ENCODE measurements around the gene TRAPPC3L. TPM values are rescaled to one million over a fixed set of nuclear protein-coding genes. Genes with fewer than 3 reads are reported as not detected.

Gene TRAPPC3L
- total RNA-seq, 2 experiments from 2014 or later: not detected

- H3K4me3 ChIP-seq (ENCODE audit: low read length): no peak overlapping the region
- POLR2A ChIA-PET: interaction anchor here (1.0 kb wide), 1 partner anchor 10 kb away, joined by 4 read pairs; no protein-coding TSS in a partner anchor
- peaks cover 0 to 3% of the 10 kb centered on the region in 2 experiments for H3K9me3 ChIP-seq (ENCODE audit: control insufficient read depth in 1 of 2, insufficient read depth in 1 of 2, low read length in 2 of 2)
- Mint-ChIP-seq H3K36me3 (ENCODE audit: low read depth) (no peaks in the 10 kb centered on the region), H3K27ac (no peak overlapping the region), H3K9me3 (peaks cover 5% of the 10 kb centered on the region), H3K27me3 (peaks cover 4% of the 10 kb centered on the region), H3K4me1 (ENCODE audit: low read depth) (no peaks in the 10 kb centered on the region), H3K4me3 (no peak overlapping the region)
- no peak for DNase-seq
- no peak overlapping the region for H3K27ac ChIP-seq (ENCODE audit: low read depth in 1 of 2, low read length in 2 of 2)
- no peak for ATAC-seq (ENCODE audit: poor library complexity)
- TF ChIP-seq CTCF (IDR thresholded peaks at IDR 0.05): no peak
- CTCF ChIA-PET: no interaction called here
- H3K4me1 ChIP-seq (ENCODE audit: insufficient read depth, low read length): no peaks in the 10 kb centered on the region
- intact Hi-C loops (cut with DNase I, micrococcal nuclease): no loop called here
- peaks cover 0 to 1% of the 10 kb centered on the region in 2 experiments for H3K27me3 ChIP-seq (ENCODE audit: control insufficient read depth in 1 of 2, insufficient read depth in 2 of 2, low read length in 2 of 2)
- H3K36me3 ChIP-seq (ENCODE audit: insufficient read depth, low read length): no peaks in the 10 kb centered on the region
These were observed 32.1 kb downstream of the TRAPPC3L start for GRCh38 chr6:116513224-116513875.

GRCh38 chr6:116512734-116513133 lies 32.8 kb downstream of the TRAPPC3L start:
- Histone ChIP-seq H3K27ac (ENCODE audit: low read depth in 1 of 2, low read length in 2 of 2) (no peak overlapping the region), H3K36me3 (ENCODE audit: insufficient read depth, low read length) (no peaks in the 10 kb centered on the region), H3K27me3 (ENCODE audit: control insufficient read depth in 1 of 2, insufficient read depth in 2 of 2, low read length in 2 of 2) (no peaks in the 10 kb centered on the region), H3K4me1 (ENCODE audit: insufficient read depth, low read length) (no peaks in the 10 kb centered on the region), H3K4me3 (ENCODE audit: low read length) (no peak overlapping the region), H3K9me3 (ENCODE audit: control insufficient read depth in 1 of 2, insufficient read depth in 1 of 2, low read length in 2 of 2) (peaks cover 0 to 3% of the 10 kb centered on the region in 2 experiments)
- ATAC-seq (ENCODE audit: poor library complexity): no peak
- Mint-ChIP-seq H3K27ac (no peak overlapping the region), H3K4me1 (ENCODE audit: low read depth) (no peaks in the 10 kb centered on the region), H3K36me3 (ENCODE audit: low read depth) (no peaks in the 10 kb centered on the region), H3K9me3 (peaks cover 8% of the 10 kb centered on the region), H3K4me3 (no peak overlapping the region), H3K27me3 (no peaks in the 10 kb centered on the region)
- ChIA-PET CTCF (no interaction called here), POLR2A (interaction anchor here (1.0 kb wide), 1 partner anchor 9 kb away, joined by 4 read pairs; no protein-coding TSS in a partner anchor)
- DNase-seq: no peak
- intact Hi-C loops (cut with DNase I, micrococcal nuclease): no loop called here
- no peak for TF ChIP-seq CTCF (IDR thresholded peaks at IDR 0.05)

- no peaks in the 10 kb centered on the region for H3K27me3 Mint-ChIP-seq
- H3K27ac Mint-ChIP-seq: no peak overlapping the region
- no peak overlapping the region for H3K27ac ChIP-seq (ENCODE audit: low read depth in 1 of 2, low read length in 2 of 2)
- intact Hi-C loops (cut with DNase I, micrococcal nuclease): no loop called here
- ChIA-PET POLR2A (no interaction called here), CTCF (no interaction called here)
- DNase-seq (no peak), ATAC-seq (ENCODE audit: poor library complexity) (no peak)
- H3K9me3 Mint-ChIP-seq: peaks cover 8% of the 10 kb centered on the region
- no peaks in the 10 kb centered on the region for H3K4me1 ChIP-seq (ENCODE audit: insufficient read depth, low read length)
- no peaks in the 10 kb centered on the region for H3K36me3 ChIP-seq (ENCODE audit: insufficient read depth, low read length)
- no peak overlapping the region for H3K4me3 ChIP-seq (ENCODE audit: low read length)
- no peaks in the 10 kb centered on the region for H3K36me3 Mint-ChIP-seq (ENCODE audit: low read depth)
- no peaks in the 10 kb centered on the region for H3K27me3 ChIP-seq (ENCODE audit: control insufficient read depth in 1 of 2, insufficient read depth in 2 of 2, low read length in 2 of 2)
- no peak for TF ChIP-seq CTCF (IDR thresholded peaks at IDR 0.05)
- no peaks in the 10 kb centered on the region for H3K4me1 Mint-ChIP-seq (ENCODE audit: low read depth)
- H3K9me3 ChIP-seq (ENCODE audit: control insufficient read depth in 1 of 2, insufficient read depth in 1 of 2, low read length in 2 of 2): peaks cover 0 to 3% of the 10 kb centered on the region in 2 experiments
- H3K4me3 Mint-ChIP-seq: no peak overlapping the region
These were observed 33.3 kb downstream of the TRAPPC3L start for GRCh38 chr6:116512111-116512559.

Data from CD4-positive, alpha-beta T cell (primary cell).